GM18867 (cell line): Measurements from ENCODE around the gene FEM1A.
"Not testable (repeated sequence)": the region's sequence is repeated elsewhere in the genome, so short reads cannot be mapped to it uniquely, and the experiment has no call there.

Experiments
- ATAC-seq: cut with Tn5 transposase; IDR thresholded peaks from one replicate; pipeline ENCODE4 v1.9.1; 2021; ENCODE audit warnings: mild to moderate bottlenecking, moderate library complexity; ENCODE audit not compliant: unreplicated experiment

FEM1A gene

GRCh38 chr19:4811328-4812131 is 20.0 kb downstream of the FEM1A start:
- no peak for ATAC-seq

GRCh38 chr19:4814625-4815425 is 23.3 kb downstream of the FEM1A start:
- ATAC-seq = no peak

- ATAC-seq = no peak
Observed at GRCh38 chr19:4815426-4816201, 24.1 kb downstream of the FEM1A start.

- ATAC-seq = no peak
Observed at GRCh38 chr19:4816202-4816949, 24.8 kb downstream of the FEM1A start.

- no peak for ATAC-seq
Observed at GRCh38 chr19:4816950-4817278, 25.4 kb downstream of the FEM1A start.

- no peak for ATAC-seq
Observed at GRCh38 chr19:4817467-4818277, 26.1 kb downstream of the FEM1A start.

GRCh38 chr19:4821265-4821664 is 29.7 kb downstream of the FEM1A start:
- ATAC-seq = no peak

- not testable (repeated sequence) for ATAC-seq
Observed at GRCh38 chr19:4822354-4822753, 30.8 kb downstream of the FEM1A start.

- no peak for ATAC-seq
Observed at GRCh38 chr19:4823577-4823976, 32.0 kb downstream of the FEM1A start.

- ATAC-seq = no peak
Observed at GRCh38 chr19:4829001-4829712, 37.6 kb downstream of the FEM1A start.

- no peak for ATAC-seq
Observed at GRCh38 chr19:4830332-4830731, 38.8 kb downstream of the FEM1A start.

GRCh38 chr19:4830768-4831265 is 39.3 kb downstream of the FEM1A start:
- no peak for ATAC-seq

GRCh38 chr19:4831304-4831978 is 39.9 kb downstream of the FEM1A start, which contains the start of gene TICAM1:
Gene TICAM1 (minus strand): TSS chr19:4831712. CDS start chr19:4818377, 13,335 bp downstream.
- ATAC-seq = peak; percentile 64

GRCh38 chr19:4831979-4832340 is 40.4 kb downstream of the FEM1A start:
- ATAC-seq = not testable (repeated sequence)

GRCh38 chr19:4832776-4833175 is 41.2 kb downstream of the FEM1A start:
- no peak for ATAC-seq

GRCh38 chr19:4839192-4839591 is 47.7 kb downstream of the FEM1A start:
- no peak for ATAC-seq

GRCh38 chr19:4843647-4843965 is 52.1 kb downstream of the FEM1A start:
- no peak for ATAC-seq

GRCh38 chr19:4844348-4845179 is 53.0 kb downstream of the FEM1A start:
- no peak for ATAC-seq
